ENCODE data around the gene DYNC1H1. TPM values are rescaled to one million over a fixed set of nuclear protein-coding genes. Genes with fewer than 3 reads are reported as not detected.

Gene DYNC1H1
- total RNA-seq, 1 donor from 2014 or later: 662 TPM

- Mint-ChIP-seq H3K27me3 (ENCODE audit: unreplicated experiment) (peaks cover 11% of the 10 kb centered on the region), H3K9me3 (ENCODE audit: unreplicated experiment) (no peaks in the 10 kb centered on the region), H3K4me1 (ENCODE audit: unreplicated experiment) (peaks cover 19% of the 10 kb centered on the region)
Measured at GRCh38 chr14:102094101-102094500, 129.7 kb downstream of the DYNC1H1 start.

GRCh38 chr14:102095231-102095870 is 131.0 kb downstream of the DYNC1H1 start:
- Mint-ChIP-seq H3K27me3 (ENCODE audit: unreplicated experiment) (peaks cover 7% of the 10 kb centered on the region), H3K4me1 (ENCODE audit: unreplicated experiment) (peaks cover 7% of the 10 kb centered on the region), H3K9me3 (ENCODE audit: unreplicated experiment) (no peaks in the 10 kb centered on the region), H3K27ac (ENCODE audit: unreplicated experiment) (no peak overlapping the region), H3K36me3 (ENCODE audit: low read depth, unreplicated experiment) (no peaks in the 10 kb centered on the region), H3K4me3 (ENCODE audit: unreplicated experiment) (no peak overlapping the region)
- TF ChIP-seq CTCF (IDR thresholded peaks at IDR 0.05; ENCODE audit: unreplicated experiment): no peak
- no peak for DNase-seq (ENCODE audit: low spot score)

More at GRCh38 chr14:102094101-102094500, 129.7 kb downstream of the DYNC1H1 start:
- TF ChIP-seq CTCF (IDR thresholded peaks at IDR 0.05; ENCODE audit: unreplicated experiment): no peak
- no peak overlapping the region for H3K27ac Mint-ChIP-seq (ENCODE audit: unreplicated experiment)
- H3K4me3 Mint-ChIP-seq (ENCODE audit: unreplicated experiment): no peak overlapping the region
- no peak for DNase-seq (ENCODE audit: low spot score)
- no peaks in the 10 kb centered on the region for H3K36me3 Mint-ChIP-seq (ENCODE audit: low read depth, unreplicated experiment)

- no peak overlapping the region for H3K4me3 Mint-ChIP-seq (ENCODE audit: unreplicated experiment)
- no peak for TF ChIP-seq CTCF (IDR thresholded peaks at IDR 0.05; ENCODE audit: unreplicated experiment)
- no peaks in the 10 kb centered on the region for H3K9me3 Mint-ChIP-seq (ENCODE audit: unreplicated experiment)
- no peak for DNase-seq (ENCODE audit: low spot score)
- peaks cover 6% of the 10 kb centered on the region for H3K27me3 Mint-ChIP-seq (ENCODE audit: unreplicated experiment)
- H3K4me1 Mint-ChIP-seq (ENCODE audit: unreplicated experiment): peaks cover 7% of the 10 kb centered on the region
- no peaks in the 10 kb centered on the region for H3K36me3 Mint-ChIP-seq (ENCODE audit: low read depth, unreplicated experiment)
- no peak overlapping the region for H3K27ac Mint-ChIP-seq (ENCODE audit: unreplicated experiment)
Measured at GRCh38 chr14:102095871-102096568, 131.6 kb downstream of the DYNC1H1 start.

GRCh38 chr14:102096569-102097188 is 132.3 kb downstream of the DYNC1H1 start:
- H3K36me3 Mint-ChIP-seq (ENCODE audit: low read depth, unreplicated experiment): no peaks in the 10 kb centered on the region
- H3K9me3 Mint-ChIP-seq (ENCODE audit: unreplicated experiment): no peaks in the 10 kb centered on the region
- DNase-seq (ENCODE audit: low spot score): peak; percentile 84
- H3K27ac Mint-ChIP-seq (ENCODE audit: unreplicated experiment): no peak overlapping the region
- peaks cover 7% of the 10 kb centered on the region for H3K4me1 Mint-ChIP-seq (ENCODE audit: unreplicated experiment)
- TF ChIP-seq CTCF (IDR thresholded peaks at IDR 0.05; ENCODE audit: unreplicated experiment): peak; percentile 67
- H3K27me3 Mint-ChIP-seq (ENCODE audit: unreplicated experiment): peaks cover 7% of the 10 kb centered on the region
- no peak overlapping the region for H3K4me3 Mint-ChIP-seq (ENCODE audit: unreplicated experiment)

Data from endothelial cell (in vitro differentiated cells).